Mucosa of rectum (tissue), 2 donors: ENCODE data around the gene MAGI2.

Source experiments
- H3K27ac ChIP-seq, 2 donors: one replicate each; pipeline ENCODE4 v1.7.0; 2013; ENCODE audit warnings: inconsistent platforms in 2 of 2, low read depth in 2 of 2, low read length in 2 of 2
- H3K27me3 ChIP-seq, 2 donors: one replicate each; pipeline ENCODE4 v1.7.0; 2013; ENCODE audit warnings: low read length in 2 of 2; ENCODE audit not compliant: control insufficient read depth in 2 of 2, insufficient read depth in 2 of 2
- H3K36me3 ChIP-seq, 2 donors: one replicate each; pipeline ENCODE4 v1.7.0; 2013; ENCODE audit warnings: low read length in 2 of 2; ENCODE audit not compliant: control insufficient read depth in 2 of 2, insufficient read depth in 2 of 2
- H3K4me1 ChIP-seq, 2 donors: one replicate each; pipeline ENCODE4 v1.7.0; 2013; ENCODE audit warnings: low read length in 2 of 2, mild to moderate bottlenecking in 1 of 2; ENCODE audit not compliant: control insufficient read depth in 2 of 2, insufficient read depth in 2 of 2
- H3K4me3 ChIP-seq, 2 donors: one replicate each; pipeline ENCODE4 v1.7.0; 2013; ENCODE audit warnings: low read length in 2 of 2
- H3K9ac ChIP-seq, 2 donors: one replicate each; pipeline ENCODE4 v1.7.0; 2013; ENCODE audit warnings: low read length in 2 of 2, low read depth in 1 of 2, mild to moderate bottlenecking in 1 of 2
- H3K9me3 ChIP-seq, 2 donors: one replicate each; pipeline ENCODE4 v1.7.0; 2013; ENCODE audit warnings: low read length in 2 of 2; ENCODE audit not compliant: control insufficient read depth in 2 of 2
- donor health status: healthy.
- donor health status: Normal muscosa, but diverticular disease.

MAGI2 gene

DNA sequence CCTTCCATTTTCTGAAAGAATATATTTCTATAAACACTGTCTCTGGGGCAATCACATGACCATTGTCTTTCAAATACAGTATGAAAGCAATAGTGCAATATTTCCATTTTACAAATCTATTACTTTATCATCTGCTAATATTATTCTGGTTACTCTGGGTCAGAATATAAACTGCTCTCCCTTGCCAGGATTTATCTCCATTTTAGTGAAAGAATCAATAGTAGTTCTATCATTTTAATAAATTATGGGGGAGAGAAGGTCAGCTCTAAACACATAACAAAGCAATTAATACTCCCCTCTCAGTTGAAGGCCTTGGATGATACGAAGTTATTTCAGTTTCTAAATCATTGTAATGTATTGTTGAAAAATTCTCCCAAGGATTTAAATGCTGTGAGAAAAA, 608.3 kb downstream of the MAGI2 start:
- no peaks in the 10 kb centered on the region for H3K4me1 ChIP-seq

DNA sequence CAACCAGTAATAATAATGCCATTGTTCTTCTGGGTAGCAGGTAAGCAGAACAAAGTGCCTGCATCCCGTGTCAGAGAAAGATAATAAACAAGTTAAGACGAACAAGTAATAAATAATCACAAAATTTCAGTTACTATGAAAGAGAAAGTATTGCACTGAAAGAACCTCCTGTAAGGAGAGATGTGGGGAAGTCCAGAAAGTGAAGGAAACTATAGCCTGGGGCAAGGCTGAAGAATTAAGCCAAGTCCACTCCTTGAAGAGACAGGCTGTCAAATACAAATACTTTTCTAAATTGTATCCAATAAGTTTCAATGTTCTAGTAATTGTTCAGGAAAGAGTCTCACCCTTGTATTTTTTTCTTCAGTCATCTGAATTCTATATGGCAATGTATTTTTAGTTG, 611.4 kb downstream of the MAGI2 start:
- Histone ChIP-seq H3K9ac (no peak overlapping the region), H3K4me3 (no peak overlapping the region), H3K27ac (no peak overlapping the region), H3K27me3 (no peaks in the 10 kb centered on the region), H3K9me3 (no peaks in the 10 kb centered on the region), H3K36me3 (no peaks in the 10 kb centered on the region), H3K4me1 (no peaks in the 10 kb centered on the region)

More for the DNA sequence above, 608.3 kb downstream of the MAGI2 start:
- Histone ChIP-seq H3K27me3 (no peaks in the 10 kb centered on the region), H3K9me3 (no peaks in the 10 kb centered on the region), H3K27ac (no peak overlapping the region), H3K36me3 (no peaks in the 10 kb centered on the region), H3K4me3 (no peak overlapping the region), H3K9ac (no peak overlapping the region)

DNA sequence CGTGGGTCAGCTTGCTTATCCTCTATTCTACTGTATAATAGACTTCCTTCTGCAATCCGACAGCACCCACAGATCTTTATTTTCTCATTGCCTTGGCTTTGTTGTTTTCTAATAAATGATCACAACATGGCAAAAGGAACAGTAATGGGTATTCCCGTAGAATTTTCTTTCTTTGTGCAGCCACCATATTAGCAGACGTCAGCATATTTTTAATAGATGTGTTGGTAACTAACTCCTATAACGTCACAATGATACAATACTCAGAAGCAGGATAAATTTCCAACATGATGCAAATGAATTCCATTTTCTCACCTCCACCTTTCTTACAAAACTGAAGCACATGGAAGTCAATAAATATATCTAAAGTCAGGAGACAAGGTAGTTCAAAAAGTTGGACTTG, 617.6 kb downstream of the MAGI2 start:
- H3K4me1 ChIP-seq: no peaks in the 10 kb centered on the region
- no peaks in the 10 kb centered on the region for H3K9me3 ChIP-seq
- no peak overlapping the region for H3K27ac ChIP-seq
- no peaks in the 10 kb centered on the region for H3K27me3 ChIP-seq
- no peak overlapping the region for H3K9ac ChIP-seq
- H3K36me3 ChIP-seq: no peaks in the 10 kb centered on the region
- H3K4me3 ChIP-seq: no peak overlapping the region

DNA sequence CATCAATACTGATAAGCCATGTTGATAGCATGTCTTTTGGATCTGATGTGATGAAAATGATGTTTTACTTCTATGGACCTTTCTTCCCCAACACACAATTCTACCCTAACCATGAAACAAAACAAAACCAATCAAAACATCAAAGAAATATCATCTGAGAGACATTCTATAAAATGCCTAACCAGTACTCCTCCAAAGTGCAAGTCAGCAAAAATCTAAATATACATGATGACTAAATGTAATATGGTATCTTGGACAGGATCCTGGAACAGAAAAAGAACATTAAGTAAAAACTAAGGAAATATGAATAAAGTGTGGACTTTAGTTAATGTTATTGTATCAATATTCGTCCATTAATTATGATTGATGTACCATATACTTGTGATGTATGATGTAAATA, 625.1 kb downstream of the MAGI2 start:
- H3K27ac ChIP-seq: no peak overlapping the region
- no peaks in the 10 kb centered on the region for H3K4me1 ChIP-seq
- no peaks in the 10 kb centered on the region for H3K27me3 ChIP-seq
- no peaks in the 10 kb centered on the region for H3K9me3 ChIP-seq
- no peak overlapping the region for H3K4me3 ChIP-seq
- no peaks in the 10 kb centered on the region for H3K36me3 ChIP-seq
- no peak overlapping the region for H3K9ac ChIP-seq

DNA sequence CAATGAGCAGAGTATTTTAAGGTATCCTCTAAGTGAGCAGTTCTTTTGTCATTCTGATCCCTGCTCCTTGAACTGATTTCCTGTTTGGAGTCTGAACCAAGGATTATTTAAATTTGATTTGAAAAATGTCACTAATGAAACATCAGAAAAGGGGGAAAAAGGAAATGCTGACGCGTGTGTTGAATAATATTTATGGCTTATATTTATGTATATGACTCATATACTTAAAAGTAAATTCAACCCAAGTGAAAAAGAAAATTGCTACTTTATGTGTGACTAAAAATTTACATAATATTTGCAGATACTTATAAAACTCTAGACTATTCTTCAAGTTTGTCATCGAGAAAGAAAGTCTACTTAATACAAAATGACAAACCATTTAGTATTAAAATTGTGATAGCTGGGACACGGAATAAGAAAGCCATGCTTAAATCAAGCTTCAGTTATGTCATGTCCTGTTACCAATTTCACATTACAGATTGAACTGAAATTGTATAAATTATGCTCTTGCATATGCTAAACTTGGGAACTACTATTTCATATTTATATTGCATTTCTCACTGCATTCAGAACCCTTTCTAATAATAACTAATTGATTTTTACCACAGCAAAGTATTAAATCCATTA, 649.9 kb downstream of the MAGI2 start:
- no peak overlapping the region for H3K9ac ChIP-seq
- no peaks in the 10 kb centered on the region for H3K36me3 ChIP-seq
- no peak overlapping the region for H3K4me3 ChIP-seq
- H3K9me3 ChIP-seq: no peaks in the 10 kb centered on the region
- H3K4me1 ChIP-seq: no peaks in the 10 kb centered on the region
- H3K27ac ChIP-seq: no peak overlapping the region
- no peaks in the 10 kb centered on the region for H3K27me3 ChIP-seq

DNA sequence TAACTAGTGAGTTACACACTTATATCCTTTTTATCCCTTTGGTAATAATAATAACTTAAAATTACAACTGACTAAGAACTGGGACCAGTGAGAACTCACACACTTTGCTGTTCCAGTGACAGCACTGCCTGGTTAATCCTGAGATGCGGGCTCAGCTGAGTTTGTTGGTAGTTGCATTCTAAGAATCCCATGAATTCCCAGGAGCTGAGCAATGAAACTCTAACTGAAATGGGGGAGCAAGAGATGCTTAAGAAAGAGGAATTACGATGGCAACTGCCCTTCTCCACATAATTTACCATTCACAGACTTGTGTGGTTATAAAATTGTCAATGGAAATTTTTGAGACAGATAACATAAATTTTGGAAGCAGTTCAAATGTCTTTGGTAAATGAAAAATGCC, 659.4 kb downstream of the MAGI2 start:
- Histone ChIP-seq H3K4me3 (no peak overlapping the region), H3K36me3 (no peaks in the 10 kb centered on the region), H3K9ac (no peak overlapping the region), H3K9me3 (no peaks in the 10 kb centered on the region), H3K27me3 (no peaks in the 10 kb centered on the region), H3K4me1 (no peaks in the 10 kb centered on the region), H3K27ac (no peak overlapping the region)

DNA sequence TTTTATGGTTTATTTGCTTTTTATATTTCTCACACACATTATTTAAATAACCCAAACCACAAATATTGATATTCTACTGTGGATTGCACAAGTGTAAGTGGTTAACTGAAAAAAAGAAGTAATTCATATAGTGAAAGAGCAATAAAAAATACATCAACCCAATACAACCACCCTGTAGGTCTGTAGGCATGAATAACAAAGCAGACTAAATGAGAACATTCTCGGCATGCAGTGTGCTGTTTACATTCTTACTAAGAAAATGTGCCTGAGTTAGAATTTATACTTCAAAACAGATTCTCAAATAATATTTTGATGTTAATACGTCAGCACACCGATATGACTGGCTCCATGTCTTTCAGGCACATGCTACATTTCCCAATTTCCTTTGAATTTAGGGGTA, 660.8 kb downstream of the MAGI2 start:
- H3K27me3 ChIP-seq: no peaks in the 10 kb centered on the region

DNA sequence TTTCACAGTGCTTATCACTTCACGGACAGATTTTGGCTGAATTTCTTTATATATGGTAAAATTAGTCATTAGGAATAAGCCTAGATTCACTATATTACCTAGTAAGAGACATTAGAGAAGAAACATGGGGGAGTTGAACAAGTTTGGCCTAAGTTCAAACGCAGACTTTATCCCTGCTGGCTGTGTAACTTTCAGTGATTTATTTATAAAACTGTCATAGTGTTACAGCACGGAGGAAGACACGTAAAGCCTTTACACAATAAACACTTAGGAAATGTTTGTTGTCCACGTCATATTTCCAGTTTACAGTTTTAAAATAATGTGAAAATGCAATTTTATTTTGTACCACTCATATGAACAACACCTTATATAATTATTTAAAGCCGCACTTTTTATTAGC, 661.5 kb downstream of the MAGI2 start:
- Histone ChIP-seq H3K27ac (no peak overlapping the region), H3K4me3 (no peak overlapping the region), H3K9me3 (no peaks in the 10 kb centered on the region), H3K36me3 (no peaks in the 10 kb centered on the region), H3K4me1 (no peaks in the 10 kb centered on the region), H3K27me3 (no peaks in the 10 kb centered on the region), H3K9ac (no peak overlapping the region)

More for the DNA sequence above, 660.8 kb downstream of the MAGI2 start:
- Histone ChIP-seq H3K9me3 (no peaks in the 10 kb centered on the region), H3K4me3 (no peak overlapping the region), H3K9ac (no peak overlapping the region), H3K4me1 (no peaks in the 10 kb centered on the region), H3K27ac (no peak overlapping the region), H3K36me3 (no peaks in the 10 kb centered on the region)

DNA sequence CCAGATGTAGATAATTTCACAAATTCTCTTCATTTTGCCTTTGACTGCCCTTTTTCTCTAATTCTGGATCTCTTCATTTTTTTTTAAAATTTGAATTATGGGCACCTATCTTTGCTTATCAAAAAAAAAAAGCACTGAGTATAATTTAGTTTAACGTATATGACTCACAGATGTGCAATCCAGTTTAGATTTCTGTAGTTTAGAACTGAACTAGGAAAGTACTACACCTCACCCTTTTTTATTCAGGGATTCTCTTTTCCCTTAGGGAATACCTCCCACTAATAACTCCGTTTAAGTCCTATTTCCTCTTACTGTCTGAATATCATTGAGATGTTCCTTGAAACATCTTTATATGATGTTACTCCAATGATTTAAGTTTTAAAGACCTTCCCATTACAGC, 665.0 kb downstream of the MAGI2 start:
- Histone ChIP-seq H3K9me3 (no peaks in the 10 kb centered on the region), H3K4me1 (no peaks in the 10 kb centered on the region), H3K9ac (no peak overlapping the region), H3K36me3 (no peaks in the 10 kb centered on the region), H3K27ac (no peak overlapping the region), H3K27me3 (no peaks in the 10 kb centered on the region), H3K4me3 (no peak overlapping the region)

DNA sequence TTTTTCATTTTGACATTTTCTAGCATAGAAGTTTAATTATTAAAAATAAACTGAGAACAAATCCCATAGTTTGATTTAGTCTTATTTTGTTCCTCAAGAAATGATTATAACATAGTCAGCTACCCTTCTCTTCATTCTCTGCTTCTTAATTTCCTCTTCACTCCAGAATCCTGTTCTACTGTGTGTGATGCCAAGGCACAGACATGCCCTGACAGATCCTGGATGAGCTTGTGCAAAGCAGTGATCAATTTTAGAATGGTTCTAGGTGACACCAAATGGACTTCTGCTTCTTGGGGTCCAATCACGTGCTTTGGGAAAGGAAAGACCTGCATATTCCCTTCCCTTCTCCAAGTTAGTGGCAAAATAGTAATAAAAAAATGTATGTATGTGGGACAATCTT, 665.6 kb downstream of the MAGI2 start:
- H3K27me3 ChIP-seq: no peaks in the 10 kb centered on the region
- H3K4me1 ChIP-seq: no peaks in the 10 kb centered on the region
- no peaks in the 10 kb centered on the region for H3K9me3 ChIP-seq
- no peak overlapping the region for H3K9ac ChIP-seq
- H3K4me3 ChIP-seq: no peak overlapping the region
- no peak overlapping the region for H3K27ac ChIP-seq
- H3K36me3 ChIP-seq: no peaks in the 10 kb centered on the region

DNA sequence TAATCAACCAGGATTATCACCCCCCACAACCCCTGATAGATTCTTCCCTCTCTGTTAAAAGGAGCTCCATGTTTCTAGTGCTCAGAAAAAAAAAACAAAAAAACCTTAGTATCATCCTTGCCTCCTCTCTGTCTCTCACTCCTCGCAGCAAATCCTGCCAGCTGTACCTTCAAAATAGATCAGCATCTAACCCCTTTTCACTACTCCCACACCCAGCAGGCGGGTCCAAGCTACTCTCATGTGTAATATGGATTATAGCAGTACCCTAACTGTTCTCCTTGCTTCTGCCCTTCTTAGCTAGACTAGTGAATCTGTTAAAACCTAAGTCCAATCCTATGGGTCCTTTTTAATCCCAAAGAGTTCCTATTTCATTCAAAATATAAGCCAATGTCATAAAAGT, 667.4 kb downstream of the MAGI2 start:
- Histone ChIP-seq H3K36me3 (no peaks in the 10 kb centered on the region), H3K27ac (no peak overlapping the region), H3K9me3 (no peaks in the 10 kb centered on the region), H3K27me3 (no peaks in the 10 kb centered on the region), H3K9ac (no peak overlapping the region), H3K4me3 (no peak overlapping the region), H3K4me1 (no peaks in the 10 kb centered on the region)
